Kidney epithelial cell (primary cell): ENCODE measurements around the gene POLD2. TPM values are rescaled to one million over a fixed set of nuclear protein-coding genes. Genes with fewer than 3 reads are reported as not detected.

ENCODE experiments used
- DNase-seq: peaks from one replicate; pipeline ENCODE4 v3.0.0-alpha.2; 2010; ENCODE audit warnings: low read depth
- H3K27me3 ChIP-seq: 2 replicates; pipeline ENCODE4 v1.6.0; 2011; ENCODE audit warnings: low read length; ENCODE audit not compliant: control insufficient read depth, insufficient read depth
- H3K36me3 ChIP-seq: 2 replicates; pipeline ENCODE4 v1.5.1; 2011; ENCODE audit warnings: low read length; ENCODE audit not compliant: control insufficient read depth, insufficient read depth
- H3K4me3 ChIP-seq: 2 replicates; pipeline ENCODE4 v1.5.1; 2011; ENCODE audit warnings: low read depth, mild to moderate bottlenecking, control low read depth, low read length
- CTCF ChIP-seq: IDR thresholded peaks from 2 replicates; pipeline ENCODE4 v1.5.1; 2011; ENCODE audit warnings: mild to moderate bottlenecking, moderate library complexity, low read length, control low read depth, inconsistent platforms; ENCODE audit not compliant: insufficient read depth, poor library complexity, severe bottlenecking
- total RNA-seq: library from RNA; depleted of rRNA; stranded (reverse); fragments of >200 nt; gene quantifications from 2 replicates; pipeline ENCODE4 v1.2.3, GENCODE V29; 2015

POLD2 gene
- total RNA-seq, 1 donor from 2014 or later, result 73.0 TPM

GRCh38 chr7:44162785-44163395 lies 39.5 kb upstream of the POLD2 start:
- H3K27me3 ChIP-seq, result no peaks in the 10 kb centered on the region
- TF ChIP-seq CTCF, result no peak

DNA sequence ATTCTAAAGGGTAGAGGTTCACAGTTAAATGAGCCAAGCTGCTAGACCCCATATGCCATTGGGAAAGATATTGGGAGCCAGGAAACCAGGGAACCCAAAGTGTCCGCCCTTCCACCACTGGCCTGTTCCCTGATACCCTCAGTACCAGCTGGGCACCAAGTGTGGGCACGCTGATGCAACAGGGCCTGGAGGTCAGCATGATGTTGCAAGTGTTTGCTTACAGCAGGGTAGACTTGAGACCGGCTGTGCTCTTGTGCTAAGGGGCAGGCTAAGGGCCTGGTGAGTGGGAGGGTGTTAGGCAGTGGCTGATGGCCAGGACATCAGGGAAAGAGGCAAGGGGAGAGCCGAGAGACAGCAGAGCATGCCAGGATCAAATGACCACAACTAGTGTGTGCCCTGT lies 38.8 kb upstream of the POLD2 start:
- Histone ChIP-seq H3K27me3 (no peaks in the 10 kb centered on the region), H3K4me3 (no peak overlapping the region), H3K36me3 (no peaks in the 10 kb centered on the region)
- no peak for TF ChIP-seq CTCF
- no peak for DNase-seq

More at GRCh38 chr7:44162785-44163395, 39.5 kb upstream of the POLD2 start:
- Histone ChIP-seq H3K36me3 (no peaks in the 10 kb centered on the region), H3K4me3 (no peak overlapping the region)
- no peak for DNase-seq

- TF ChIP-seq CTCF, result no peak
- Histone ChIP-seq H3K4me3 (no peak overlapping the region), H3K27me3 (no peaks in the 10 kb centered on the region), H3K36me3 (no peaks in the 10 kb centered on the region)
- no peak for DNase-seq
Measured at GRCh38 chr7:44161371-44161770, 38.0 kb upstream of the POLD2 start.

- Histone ChIP-seq H3K4me3 (no peak overlapping the region), H3K27me3 (no peaks in the 10 kb centered on the region), H3K36me3 (no peaks in the 10 kb centered on the region)
- TF ChIP-seq CTCF, result no peak
- DNase-seq, result no peak
Measured at GRCh38 chr7:44159824-44160630, 36.7 kb upstream of the POLD2 start.

DNA sequence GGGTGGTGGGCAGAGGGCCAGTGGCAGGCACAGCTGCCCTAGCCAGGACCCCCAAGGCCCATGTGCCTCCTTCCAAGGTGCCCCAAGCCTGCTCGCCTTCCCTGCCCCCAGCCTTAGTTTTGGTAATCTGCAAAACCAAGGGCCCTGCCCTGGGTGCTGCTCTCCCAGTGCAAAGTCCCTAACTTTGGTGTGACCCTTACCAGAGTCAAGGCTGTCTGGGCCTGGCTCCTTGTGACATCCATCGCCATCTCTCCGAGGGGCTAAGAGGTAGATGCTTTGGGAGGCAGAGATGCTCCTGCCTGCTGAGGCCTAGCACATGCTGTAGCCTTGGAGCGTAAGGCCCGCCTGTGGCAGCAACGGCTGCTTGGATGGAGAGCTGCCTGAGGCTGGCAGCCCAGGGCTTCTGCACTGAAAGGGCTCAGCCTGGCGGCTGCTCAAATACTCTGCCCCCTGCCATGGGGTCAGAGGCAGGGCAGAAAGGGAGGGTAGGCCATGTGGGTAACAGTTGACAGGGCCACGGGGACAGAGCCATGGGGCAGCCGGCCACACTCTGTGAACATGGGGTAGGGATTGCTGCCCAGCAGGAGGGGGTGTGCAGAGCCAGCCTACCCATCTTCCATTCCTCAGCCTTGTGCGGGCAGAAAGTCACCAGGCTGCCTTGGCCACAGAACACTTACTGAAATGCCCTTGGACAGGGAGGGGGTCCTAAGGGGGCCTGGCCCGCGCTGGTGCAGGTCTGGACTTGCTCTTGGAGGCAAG lies 35.7 kb upstream of the POLD2 start:
- no peak for DNase-seq
- H3K27me3 ChIP-seq, result no peaks in the 10 kb centered on the region
- H3K36me3 ChIP-seq, result no peaks in the 10 kb centered on the region
- no peak overlapping the region for H3K4me3 ChIP-seq
- no peak for TF ChIP-seq CTCF
